Embryonic facial prominence (tissue), 1 donor: Measurements from ENCODE around the gene JCAD.
"Not testable (repeated sequence)": the region's sequence is repeated elsewhere in the genome, so short reads cannot be mapped to it uniquely, and the experiment has no call there.

ENCODE experiments used
- DNase-seq: peaks from one replicate; pipeline ENCODE4 v3.0.0-alpha.2; 2016; ENCODE audit errors: extremely low spot score

JCAD gene, protein sequence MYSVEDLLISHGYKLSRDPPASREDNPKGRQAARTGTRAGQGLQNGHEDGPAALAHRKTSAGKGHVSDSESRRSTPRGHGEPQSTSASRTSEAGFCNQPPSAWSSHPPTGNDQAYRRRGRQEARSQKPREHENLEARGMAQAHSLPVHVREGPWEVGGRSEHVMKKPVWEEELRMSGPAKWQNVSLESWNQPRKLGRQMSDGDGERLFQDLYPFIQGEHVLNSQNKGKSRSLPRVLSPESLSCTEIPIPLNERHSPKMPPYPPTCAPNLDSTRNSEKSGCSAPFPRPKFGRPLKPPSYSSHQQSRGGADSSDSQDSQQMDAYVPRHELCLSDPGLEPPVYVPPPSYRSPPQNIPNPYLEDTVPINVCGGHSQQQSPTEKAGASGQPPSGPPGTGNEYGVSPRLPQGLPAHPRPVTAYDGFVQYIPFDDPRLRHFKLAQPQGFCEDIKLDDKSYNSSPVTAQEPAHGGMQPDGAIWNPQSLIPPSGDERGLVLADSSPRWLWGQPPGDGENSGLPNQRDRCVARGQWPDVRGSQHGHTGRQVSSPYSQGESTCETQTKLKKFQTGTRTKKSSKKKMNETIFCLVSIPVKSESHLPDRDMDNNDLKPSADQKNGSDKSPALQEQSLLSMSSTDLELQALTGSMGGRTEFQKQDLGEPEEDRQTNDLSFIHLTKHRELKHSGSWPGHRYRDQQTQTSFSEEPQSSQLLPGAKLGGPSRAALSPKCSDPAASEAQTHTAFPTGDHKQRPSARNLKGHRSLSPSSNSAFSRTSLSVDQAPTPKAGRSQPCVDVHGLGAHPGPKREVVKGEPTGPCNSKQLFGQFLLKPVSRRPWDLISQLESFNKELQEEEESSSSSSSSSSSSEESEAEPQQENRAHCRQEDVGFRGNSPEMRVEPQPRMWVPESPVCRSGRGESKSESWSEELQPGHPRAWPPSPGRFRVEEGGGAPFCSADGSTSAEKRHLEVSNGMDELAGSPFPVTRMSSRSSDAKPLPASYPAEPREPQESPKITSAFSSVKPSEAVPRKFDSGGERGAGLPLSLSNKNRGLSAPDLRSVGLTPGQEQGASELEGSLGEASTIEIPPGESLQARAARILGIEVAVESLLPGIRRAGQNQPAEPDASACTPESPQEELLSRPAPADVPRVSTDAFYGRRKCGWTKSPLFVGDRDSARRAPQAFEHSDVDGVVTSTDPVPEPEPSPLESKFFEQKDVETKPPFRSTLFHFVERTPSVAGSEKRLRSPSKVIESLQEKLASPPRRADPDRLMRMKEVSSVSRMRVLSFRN (N-terminal part only)

DNA sequence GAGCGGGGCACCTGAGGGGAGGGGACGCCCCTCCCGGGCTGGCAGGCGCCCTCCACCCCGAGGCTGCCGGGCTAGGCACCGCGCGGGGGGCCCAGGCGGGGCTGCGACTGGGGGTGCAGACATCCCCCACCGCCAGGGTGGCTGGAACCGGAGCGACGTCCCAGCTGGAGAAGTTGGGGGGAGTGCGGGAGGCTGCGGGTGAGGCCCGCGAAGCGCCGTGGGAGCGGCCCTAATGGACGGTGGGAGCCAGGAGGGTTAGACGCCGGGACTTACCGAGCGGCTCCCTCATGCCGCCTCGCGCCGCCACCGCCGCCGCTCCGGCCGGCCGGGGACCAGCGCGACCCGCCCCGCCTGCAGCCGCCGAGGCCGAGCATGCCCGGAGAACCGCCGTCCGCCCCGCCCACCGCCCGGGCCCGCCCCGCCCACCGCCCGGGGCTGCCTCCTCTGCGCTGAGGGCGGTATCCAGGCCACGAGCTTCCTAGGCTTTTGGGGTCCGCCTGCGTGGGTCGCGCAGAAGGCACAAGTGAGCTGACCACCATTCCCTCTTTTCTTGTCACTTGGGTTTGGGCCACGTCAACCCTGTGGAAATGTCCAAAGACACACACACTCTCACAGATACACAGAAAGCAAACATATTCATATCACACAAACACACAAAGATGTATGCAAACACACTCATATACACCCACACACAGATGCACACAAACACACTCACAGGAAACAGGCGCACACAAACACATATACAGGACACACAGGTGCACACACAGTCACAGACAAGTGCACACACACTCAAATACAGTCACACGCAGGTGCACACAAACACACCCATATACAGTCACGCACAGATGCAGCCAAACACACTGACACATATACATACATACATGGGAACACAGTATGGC lies at the start of gene JCAD:
Gene JCAD, minus strand, starts transcription at position 378 of the 899 bp plus-strand sequence. CDS start 11,774 bp downstream, outside the sequence.
- no peak for DNase-seq

DNA sequence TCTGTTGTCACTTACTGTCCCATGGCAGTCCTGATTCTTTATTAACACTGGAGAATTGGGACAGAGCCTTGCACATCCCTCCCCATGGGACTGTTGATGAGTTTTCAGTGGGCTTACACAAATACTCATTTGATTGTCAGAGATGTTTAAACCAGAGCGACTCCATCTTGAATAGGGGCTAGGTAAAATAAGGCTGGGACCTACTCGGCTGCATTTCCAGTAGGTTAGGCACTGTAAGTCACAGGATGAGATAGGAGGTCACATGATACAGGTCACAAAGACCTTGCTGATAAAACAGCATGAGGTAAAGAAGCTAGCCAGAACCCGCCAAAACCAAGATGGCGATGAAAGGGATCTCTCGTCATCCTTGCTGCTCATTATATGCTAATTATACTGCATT lies 47.6 kb upstream of the JCAD start:
- DNase-seq, result no peak

DNA sequence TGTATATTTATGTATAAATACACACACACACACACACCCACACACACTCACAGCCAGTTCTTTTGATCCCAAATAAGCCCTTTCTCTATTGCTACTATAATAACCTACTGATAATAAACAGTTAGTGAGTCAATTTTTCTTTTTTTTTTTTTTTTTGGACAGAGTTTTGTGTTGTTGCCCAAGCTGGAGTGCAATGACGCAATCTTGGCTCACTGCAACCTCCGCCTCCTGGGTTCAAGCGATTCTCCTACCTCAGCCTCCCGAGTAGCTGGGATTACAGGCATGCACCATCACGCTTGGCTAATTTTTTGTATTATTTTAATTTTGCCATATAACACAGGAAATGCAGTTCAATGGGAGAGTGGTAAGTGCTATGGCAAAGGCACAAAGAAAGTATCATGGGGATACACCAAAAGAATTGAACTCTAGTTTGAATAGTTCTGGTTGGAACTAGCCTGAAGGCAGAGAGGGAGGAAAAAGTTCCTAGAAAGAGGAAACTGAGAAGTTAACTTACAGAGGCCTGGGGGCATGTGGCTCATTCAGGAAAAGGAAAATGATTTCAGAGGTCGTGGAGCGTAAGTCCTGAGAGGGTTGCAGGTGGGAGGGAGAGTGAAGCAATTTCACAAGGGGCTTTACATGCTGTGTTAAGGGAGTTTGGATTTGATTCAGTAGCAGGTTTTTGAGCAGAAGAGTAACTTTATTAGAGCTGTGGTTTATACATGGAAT lies 44.4 kb upstream of the JCAD start:
- no peak for DNase-seq

DNA sequence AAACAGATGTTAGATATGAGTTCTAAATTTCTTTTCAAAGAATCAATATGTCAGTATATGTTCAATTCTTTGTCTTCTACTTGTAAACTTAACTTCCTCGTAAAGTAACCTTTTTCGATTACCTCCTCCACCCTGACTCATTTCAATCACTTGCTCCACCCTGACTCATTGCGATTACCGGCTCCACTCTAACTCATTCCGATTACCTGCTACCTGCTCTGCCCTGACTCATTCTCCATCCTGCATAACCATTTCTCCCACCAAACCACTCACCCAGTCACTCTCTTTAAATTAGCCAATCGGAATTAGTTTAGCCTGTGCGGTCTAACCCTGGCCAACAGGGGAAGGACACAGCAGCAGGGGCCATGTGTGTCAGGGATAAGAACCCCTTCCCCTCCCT lies 40.3 kb upstream of the JCAD start:
- DNase-seq, result not testable (repeated sequence)

DNA sequence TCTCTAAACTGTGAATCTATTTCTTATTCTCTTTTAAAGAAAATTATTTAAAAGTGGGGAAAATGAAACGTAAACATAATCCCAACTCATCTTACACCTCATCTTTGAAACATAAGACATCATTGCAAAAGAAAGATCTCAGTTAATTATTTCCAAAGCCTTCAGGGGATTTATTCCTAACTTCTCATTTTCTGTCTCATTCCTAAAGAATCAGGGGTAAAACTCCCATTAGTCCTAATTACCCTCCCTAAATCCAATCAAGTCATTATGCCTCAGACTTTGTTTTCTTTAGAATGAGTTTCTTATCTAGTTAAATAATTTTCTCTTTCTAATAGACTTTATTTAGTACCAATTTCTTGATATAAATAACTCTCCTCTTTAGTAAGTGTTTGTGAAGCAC lies 39.7 kb upstream of the JCAD start:
- DNase-seq, result no peak

DNA sequence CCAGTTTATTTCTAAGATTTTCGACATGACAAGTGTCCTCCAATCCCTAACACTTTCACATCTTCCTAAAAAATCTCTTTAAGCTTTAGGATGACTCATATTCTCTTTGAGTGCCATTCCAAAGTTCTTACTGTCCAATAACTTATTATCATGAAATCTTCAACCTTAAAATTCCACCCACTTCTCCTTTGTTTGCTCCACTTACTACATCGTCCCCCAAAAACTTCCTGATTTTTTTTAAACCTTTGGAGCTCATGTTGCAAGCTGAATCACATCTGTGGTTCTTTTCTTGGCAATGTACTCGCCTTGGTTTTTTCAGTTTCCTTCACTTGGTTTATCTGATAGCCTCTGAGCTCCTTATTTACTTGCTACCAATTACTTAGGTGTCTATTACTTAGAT lies 39.2 kb upstream of the JCAD start:
- no peak for DNase-seq

DNA sequence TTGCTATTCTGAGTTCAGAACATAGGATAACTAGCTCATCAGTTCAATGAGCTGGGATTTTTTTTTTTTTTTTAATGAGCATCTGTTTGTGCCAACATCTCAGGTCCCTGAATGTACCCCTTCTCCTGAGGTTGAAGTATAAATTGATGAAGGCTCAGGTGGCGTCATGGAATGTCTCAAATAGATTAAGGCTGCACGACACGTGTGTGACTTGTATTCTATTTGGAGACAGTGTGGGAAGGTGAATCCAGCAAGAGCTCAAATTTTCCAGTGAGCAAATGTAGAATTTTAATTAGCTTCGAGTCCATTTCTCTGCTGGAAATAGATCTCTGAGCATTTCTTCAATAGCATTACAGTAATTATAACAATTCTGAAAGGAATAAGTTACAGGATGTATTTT lies 37.2 kb upstream of the JCAD start:
- no peak for DNase-seq

DNA sequence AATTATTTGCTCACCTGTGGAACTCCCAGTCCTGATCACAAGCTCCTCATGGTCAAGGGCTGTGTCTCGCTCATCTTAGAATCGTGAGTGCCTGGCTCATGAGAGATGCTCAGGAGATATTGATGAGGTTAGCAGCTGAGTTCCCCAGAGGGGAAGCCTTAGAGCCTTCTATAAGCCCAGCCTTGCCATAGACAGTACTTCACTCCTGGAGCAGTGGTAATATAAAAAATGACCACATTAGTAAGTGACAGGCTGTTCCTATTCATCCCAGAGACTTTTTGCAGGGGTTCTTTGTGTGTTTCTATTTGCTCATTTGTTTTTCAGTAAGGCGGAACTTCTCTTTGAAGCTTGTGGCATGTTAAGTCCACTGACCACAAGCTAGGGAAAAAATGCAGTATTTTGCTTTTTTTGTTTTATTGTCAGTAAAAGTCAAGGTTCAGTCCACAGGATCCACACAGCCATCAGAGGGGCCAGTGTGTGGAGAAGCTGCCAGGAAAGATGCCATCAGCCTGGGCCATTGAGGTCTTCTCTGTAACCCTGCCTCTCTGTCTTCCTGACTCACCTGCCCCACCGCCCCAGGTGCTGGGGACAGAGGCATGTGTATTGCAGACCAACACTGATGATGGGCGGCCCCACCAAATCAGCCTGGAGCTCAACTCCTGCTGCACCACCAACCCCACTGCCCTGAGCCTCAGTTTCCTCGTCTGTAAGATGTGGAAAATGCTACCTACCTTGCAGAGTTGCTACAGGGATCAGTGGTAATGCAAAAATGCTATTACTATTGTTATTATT lies 36.4 kb upstream of the JCAD start:
- no peak for DNase-seq

DNA sequence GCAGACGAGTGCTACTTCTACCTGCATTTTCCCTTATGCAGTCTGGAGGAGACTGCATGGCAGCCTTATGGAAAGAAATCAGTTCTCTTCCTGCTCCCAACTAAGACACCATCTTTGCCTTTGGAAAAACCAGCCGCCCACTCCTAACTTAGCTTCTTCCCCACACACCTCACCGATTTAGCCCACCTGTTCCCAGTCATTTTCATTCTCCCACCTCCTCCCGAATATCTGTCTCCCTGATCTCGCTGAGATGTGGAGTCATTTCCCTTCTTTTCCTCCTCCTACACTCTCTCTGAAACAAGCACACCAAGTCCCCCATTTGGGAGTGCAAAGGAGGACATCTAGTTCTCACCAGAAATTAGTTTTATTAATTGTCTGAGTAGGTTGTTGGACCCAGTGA lies 35.2 kb upstream of the JCAD start:
- DNase-seq, result no peak

DNA sequence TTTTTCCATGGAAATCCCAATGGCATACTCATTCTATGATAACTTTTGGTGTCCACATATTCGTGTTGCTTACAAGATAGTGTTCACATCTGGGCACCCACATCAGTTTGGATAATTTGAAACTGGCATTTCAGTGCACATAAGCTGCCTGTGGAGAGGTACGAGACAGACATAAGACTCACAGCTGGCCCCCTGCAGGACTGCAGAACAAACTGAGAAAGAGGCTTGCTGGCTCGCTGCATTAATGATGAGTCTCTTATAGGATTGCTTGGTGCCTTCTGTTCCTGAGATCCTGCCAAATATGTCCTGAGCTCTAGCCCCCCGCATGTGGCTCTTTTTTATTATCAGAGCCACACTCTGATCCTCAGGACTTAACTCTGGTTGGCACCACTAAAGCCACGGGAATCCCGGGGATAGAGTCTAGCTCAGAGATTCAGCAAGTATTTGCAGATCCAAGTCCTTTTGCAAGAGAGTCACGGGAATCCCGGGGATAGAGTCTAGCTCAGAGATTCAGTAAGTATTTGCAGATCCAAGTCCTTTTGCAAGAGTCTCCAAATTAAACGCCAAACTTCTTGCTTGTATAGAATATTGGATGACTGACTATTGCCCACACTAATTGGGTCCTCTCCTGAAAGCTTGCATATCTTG lies 34.0 kb upstream of the JCAD start:
- no peak for DNase-seq

DNA sequence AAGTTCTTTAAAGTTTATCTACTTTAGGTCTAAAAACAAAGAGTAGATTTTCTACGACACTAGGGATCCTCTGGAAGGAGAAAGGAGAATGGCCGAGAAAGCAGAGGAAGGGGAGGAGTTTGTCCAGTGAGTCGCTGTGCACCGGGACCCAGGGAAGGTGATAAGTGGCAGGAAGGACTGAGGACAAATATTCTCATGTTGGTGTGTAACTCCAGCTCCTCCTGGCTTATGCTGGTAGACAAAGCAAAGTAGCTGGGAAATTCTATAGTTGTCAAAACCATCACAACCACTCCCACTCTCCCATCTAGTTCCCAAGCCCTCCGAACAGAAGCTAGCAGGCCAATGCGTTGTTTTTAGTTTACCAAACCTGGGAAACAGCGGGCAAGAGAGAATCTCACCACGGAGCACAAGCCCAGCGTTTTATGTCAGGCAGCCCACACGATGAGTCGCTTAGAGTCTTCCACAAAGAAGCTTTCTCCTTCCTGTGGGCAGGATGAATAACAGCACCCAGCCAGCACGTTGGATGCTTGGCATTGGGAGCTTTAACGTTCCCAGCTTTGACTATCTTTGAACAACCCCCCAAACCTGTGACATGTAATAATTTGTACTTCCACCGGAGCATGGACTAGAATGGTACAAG lies 32.9 kb upstream of the JCAD start:
- no peak for DNase-seq

DNA sequence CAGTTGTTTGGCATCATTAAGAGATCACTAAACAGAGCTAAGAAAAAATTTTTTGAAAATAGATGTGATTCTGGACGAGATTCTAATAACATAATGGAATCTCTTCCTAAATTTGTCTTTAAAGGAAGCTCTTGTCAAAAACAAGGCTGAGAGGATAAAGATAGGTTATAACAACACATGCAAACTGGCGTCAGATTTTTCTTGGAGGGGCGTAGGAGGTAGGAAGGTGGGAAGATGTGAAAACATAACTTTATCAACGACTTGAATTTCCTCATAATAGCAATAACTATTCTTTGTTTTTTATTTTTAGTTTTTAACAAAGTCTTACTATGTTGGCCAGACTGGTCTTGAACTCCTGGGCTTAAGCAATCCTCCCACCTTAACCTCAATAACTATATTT lies 31.8 kb upstream of the JCAD start:
- DNase-seq, result no peak

DNA sequence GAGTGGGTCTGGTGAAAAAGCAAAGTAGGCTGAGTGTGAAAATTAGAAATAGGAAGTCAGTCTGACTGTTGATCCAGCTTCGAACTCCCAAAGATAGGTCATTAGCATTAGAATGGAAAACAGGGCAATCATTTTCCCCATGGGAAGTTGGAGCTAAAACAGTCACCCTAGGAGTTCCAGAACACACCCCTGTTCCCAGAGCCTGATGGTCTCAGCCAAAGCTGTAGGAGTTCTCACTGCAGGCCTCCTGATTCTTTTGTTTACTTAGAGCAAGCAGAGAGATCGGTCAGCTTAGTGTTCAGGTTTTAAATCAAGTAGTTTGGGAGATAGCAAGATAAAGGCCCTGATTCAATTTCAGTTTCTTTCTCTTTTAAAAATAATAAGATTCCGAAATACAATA lies 28.8 kb upstream of the JCAD start:
- DNase-seq, result no peak

DNA sequence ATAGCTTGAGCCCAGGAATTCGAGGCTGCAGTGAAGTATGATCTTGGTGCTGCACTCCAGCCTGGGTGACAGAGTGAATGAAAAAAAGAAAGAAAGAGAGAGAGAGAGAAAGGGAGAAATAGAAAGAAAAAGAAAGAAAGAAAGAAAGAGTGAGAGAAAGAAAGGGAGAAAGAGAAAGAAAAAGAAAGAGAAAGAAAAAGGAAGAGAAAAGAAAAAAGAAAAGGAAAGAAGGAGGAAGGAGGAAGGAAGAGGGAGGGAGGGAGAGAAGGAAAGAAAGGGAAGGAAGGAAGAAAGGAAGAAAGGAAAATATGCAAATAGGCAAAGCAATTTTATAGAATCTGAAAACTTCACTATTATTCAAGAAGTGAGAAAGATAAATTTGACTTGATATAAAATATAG lies 24.5 kb upstream of the JCAD start:
- no peak for DNase-seq

DNA sequence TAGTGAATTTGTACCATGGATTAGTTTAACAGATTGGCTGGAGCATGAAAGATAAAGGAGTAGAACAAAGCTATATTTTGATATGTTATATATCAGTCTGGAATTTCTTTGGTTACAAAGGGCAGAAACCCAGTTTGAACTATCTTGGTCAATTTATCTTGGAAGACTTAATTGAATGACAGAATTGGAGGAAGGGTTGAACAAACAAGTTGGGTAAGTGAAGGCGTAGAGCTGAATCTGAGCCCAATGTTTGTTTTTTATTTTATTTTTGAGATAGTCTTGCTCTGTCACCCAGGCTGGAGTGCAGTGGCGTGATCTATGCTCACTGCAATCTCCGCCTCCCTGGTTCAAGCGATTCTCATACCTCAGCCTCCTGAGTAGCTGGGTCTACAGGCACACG lies 21.8 kb upstream of the JCAD start:
- DNase-seq, result no peak

DNA sequence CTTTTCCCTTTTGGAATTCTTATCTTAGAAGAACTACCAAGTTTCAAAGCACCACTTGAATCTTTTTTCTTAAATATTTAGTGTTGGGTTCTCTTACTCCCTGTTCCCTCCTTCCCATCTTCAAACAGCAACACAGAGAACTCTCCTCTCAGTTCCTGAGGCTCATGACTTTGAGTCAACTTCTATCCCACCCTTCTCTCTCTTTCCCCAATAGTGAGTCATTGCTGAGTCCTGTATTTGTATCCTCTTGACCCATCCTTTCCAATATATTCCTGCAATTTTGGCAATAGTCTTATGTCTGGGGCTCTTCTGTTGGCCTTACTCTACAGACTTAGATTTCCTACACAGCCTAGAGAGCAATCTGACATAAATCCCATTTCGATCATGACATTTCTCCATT lies 20.8 kb upstream of the JCAD start:
- no peak for DNase-seq

DNA sequence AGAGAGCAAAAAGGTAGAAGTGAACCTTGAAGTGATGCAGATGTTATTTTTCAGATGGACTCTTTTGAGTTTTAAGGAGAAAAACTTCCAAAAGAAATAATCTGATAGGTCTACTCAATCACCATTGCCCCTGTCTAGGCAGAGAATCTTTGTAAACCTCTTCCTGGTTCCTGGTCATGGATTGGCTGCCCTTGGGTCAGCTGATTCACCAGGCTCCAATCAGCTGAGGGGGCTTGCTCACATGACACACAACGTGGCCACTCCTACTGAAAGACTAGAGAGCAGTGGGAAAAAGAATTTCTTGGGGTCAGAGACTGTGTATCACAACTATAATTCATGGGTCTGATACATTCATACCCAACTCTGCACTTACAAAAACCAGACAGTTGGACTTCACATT lies 20.0 kb upstream of the JCAD start:
- DNase-seq, result no peak

DNA sequence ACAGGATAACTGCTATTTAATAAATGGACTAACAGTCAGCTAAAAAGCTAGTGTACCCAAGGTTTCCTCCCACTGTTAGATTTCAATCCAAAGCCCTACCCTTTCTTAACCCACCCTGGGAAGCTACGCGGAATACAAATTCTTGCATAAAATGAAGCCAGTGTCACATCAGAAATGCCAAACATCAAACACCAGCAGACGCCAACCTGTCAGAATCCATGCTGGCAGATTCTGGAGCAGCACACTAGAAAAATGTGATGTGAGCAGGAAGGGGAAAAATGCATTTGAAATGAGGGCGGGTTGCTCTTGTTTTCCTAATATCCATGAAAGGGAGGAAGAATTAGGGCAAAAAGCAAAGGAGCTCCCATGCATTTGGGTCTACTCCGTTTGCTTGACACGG lies 16.1 kb upstream of the JCAD start:
- no peak for DNase-seq

DNA sequence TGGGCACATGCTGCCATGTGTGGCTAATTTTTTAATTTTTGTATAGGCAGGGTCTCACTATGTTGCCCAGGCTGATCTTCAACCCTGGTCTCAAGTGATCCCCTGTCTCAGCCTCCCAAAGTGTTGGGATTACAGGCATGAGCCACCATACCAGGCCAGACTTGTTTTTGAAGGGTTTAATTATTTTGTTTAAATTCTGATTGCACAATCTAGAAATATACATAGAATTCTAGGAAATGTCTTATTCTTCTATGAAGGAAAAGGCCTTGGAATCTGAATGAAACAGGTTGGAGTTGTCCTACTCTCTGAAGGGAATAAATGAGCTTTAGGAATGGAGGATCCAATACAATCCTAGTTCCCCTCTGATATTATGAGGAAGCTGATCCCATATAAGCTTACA lies 15.5 kb upstream of the JCAD start:
- no peak for DNase-seq
